Smooth muscle cell of the pulmonary artery (primary cell): ENCODE data around the gene UGGT1. TPM values are rescaled to one million over a fixed set of nuclear protein-coding genes. Genes with fewer than 3 reads are reported as not detected.

Experiments
- total RNA-seq: library from RNA; depleted of rRNA; stranded (reverse); fragments of >200 nt; gene quantifications from 2 replicates; pipeline ENCODE4 v1.2.3, GENCODE V29; 2014

UGGT1 gene
- total RNA-seq, result 113 and 118 TPM in 2 replicates

DNA sequence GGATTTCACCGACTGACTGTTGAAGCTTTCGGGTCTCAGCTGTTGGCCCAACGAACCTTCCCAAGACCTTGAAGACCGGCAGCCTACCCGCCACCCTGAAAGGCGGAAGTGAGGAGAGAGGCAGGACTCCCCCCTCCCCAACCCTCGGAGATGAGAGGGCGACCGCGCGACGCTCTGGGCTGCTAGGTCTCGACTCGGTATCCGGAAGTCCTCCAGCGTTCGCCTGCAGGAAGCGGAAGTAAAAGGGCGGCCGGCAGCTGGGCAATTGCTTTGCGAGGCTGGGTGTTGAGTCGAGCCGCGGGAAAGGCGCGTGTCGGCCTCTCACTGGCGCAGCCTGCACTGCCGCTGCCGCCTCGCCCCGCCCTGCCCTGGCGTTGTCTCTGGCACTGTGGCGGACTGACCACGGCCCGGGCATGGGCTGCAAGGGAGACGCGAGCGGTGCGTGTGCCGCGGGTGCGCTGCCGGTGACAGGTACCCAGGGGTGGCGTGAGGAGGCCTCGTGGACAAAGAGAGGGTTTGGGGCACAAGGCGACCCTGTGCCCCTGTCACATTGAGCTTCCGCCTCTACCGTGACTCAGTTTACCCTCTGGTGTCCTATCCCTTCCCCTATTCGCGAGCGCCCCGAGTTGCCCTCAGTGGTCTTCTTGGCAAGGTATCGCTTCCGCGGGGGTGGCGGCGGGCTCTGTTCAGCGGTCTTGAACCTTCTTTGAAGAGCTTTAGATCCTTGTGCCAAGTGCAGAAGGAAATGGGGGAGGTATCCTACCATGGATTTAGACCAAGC is at the start of gene UGGT1:
Gene UGGT1 (plus strand): TSS at position 256 of the 781 bp plus-strand sequence. CDS start 158 bp downstream, at position 414.

Other genes with a start within 250 kb of the UGGT1 start
- gene POLR2D, start 233.0 kb upstream of the UGGT1 start, total RNA-seq, result 28.5 and 32.1 TPM in 2 replicates
- 19.4 and 19.8 TPM in 2 replicates for gene AMMECR1L, start 205.2 kb upstream of the UGGT1 start, total RNA-seq
- gene SAP130, start 63.1 kb upstream of the UGGT1 start, total RNA-seq, result 5.5 and 6.8 TPM in 2 replicates
- gene HS6ST1, start 227.7 kb downstream of the UGGT1 start, total RNA-seq, result 15.4 and 29.5 TPM in 2 replicates